GM04504 (cell line): ENCODE results near the gene THY1.
"Not testable (repeated sequence)": the region's sequence is repeated elsewhere in the genome, so short reads cannot be mapped to it uniquely, and the experiment has no call there.

ENCODE experiments used
- DNase-seq: peaks from one replicate; pipeline ENCODE4 v3.0.0-alpha.2; 2012; ENCODE audit warnings: low read depth

The THY1 gene

GRCh38 chr11:119445850-119446249, 22.9 kb upstream of the THY1 start:
- DNase-seq, result no peak

GRCh38 chr11:119445379-119445778, 22.4 kb upstream of the THY1 start:
- DNase-seq, result no peak

- no peak for DNase-seq
Observed at GRCh38 chr11:119441898-119442243, 18.9 kb upstream of the THY1 start.

DNA sequence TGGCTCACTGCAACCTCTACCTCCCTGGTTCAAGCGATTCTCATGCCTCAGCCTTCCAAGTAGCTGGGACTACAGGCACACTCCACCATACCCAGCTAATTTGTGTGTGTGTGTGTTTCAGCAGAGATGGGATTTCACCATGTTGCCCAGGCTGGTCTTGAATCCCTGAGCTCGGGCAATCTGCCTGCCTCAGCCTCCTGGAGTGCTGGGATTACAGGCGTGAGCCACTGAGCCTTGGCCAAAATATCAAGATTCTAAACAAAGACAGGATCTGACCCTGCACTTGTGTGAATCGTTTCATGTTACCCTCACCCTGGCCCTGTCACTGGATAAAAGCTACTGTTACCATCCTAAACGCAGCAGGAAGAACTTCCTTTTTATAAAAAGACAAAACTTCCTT, 15.6 kb upstream of the THY1 start:
- no peak for DNase-seq

DNA sequence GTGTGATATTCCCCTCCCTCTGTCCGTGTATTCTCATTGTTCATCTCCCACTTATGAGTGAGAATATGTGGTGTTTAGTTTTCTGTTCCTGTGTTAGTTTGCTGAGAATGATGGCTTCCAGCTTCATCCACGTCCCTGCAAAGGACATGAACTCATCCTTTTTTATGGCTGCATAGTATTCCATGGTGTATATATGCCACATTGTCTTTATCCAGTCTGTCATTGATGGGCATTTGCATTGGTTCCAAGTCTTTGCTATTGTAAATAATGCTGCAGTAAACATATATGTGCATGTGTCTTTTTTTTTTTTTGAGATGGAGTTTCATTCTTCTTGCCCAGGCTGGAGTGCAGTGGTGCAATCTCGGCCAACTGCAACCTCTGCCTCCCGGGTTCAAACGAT, 14.5 kb upstream of the THY1 start:
- DNase-seq, result not testable (repeated sequence)

GRCh38 chr11:119436711-119437110, 13.7 kb upstream of the THY1 start:
- no peak for DNase-seq

- no peak for DNase-seq
Observed at GRCh38 chr11:119436093-119436492, 13.1 kb upstream of the THY1 start.

GRCh38 chr11:119434591-119435330, 11.8 kb upstream of the THY1 start:
- DNase-seq, result no peak

GRCh38 chr11:119433358-119433725, 10.4 kb upstream of the THY1 start:
- no peak for DNase-seq

GRCh38 chr11:119432484-119433357, 9.7 kb upstream of the THY1 start:
- DNase-seq, result peak; percentile 83

DNA sequence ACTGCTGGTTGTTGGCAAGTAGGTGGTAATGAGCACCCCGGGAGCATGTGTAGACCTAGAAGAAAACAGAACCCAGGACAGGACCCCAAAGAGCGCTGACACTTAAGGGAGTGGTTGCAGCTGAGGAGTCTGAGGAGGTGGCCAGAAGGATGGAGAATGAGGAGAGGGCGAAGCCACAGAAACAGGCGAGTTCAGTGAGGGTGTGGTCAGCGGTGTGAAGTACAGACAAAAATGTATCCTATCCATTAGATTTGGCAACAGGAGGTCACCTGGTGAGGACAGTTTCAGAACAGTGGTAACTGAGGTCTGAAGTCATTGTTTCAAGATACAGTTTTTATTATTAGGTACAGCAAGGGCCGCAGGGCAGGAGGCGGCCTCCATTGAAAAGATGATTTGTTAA, 8.6 kb upstream of the THY1 start:
- no peak for DNase-seq

DNA sequence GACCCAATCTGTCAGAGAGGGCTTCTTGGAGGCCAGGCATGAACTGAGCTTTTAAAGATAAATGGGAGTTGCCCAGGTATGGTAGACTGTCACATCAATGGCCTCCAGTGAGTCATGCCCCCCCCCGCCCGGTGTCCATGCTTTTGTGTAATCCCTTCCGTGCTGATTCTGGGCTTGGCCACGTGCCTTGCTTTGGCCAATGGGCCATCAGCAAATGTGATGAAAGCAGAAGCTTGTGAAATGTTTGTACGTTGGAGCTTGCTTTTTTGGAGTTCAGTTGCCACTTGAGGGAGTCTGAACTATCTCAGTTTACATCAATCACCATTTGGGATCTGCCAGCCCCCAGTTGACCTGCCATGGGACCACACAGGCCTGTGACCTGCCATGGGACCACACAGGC, 4.3 kb upstream of the THY1 start:
- DNase-seq, result no peak

DNA sequence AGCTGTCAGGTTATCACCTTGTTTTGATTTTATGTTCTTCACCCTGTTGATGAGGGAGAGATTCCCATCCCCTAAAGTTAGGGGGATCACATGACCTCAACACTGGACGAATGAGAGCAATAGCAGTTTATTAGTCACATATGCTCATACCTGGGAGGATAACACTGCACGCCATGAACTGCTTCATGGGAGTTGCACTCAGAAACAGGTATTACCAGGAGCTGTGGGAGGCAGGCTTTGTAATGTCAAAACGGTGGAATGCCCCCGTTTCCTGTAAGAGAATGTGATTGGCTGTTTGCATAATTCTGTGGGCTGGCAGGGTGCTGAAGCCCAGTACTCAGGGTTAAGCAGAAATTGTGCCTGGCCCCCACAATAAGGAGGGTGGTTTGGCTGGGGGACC, 3.2 kb upstream of the THY1 start:
- no peak for DNase-seq

DNA sequence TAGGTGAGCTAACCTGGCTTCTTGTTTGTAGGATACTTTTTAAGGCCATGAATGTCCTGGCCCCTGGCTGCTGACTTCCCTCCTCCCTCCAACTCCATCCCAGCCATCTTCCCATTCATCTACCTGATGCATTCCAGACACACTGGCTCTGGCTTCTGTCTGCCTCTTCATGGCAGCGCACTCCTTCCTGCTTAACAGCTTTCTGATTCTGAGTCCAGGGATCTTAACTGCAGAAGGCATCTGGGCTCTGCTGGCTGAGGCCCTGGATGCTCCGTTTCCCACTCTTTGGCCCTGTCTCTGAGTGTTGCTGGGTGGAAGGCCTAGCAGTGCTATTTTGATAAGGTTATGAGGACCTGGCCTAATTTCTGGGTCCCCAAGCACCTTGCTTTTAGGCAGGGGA, 1.8 kb upstream of the THY1 start:
- DNase-seq, result no peak

- DNase-seq, result no peak
Observed at GRCh38 chr11:119424276-119424675, 1.3 kb upstream of the THY1 start.

DNA sequence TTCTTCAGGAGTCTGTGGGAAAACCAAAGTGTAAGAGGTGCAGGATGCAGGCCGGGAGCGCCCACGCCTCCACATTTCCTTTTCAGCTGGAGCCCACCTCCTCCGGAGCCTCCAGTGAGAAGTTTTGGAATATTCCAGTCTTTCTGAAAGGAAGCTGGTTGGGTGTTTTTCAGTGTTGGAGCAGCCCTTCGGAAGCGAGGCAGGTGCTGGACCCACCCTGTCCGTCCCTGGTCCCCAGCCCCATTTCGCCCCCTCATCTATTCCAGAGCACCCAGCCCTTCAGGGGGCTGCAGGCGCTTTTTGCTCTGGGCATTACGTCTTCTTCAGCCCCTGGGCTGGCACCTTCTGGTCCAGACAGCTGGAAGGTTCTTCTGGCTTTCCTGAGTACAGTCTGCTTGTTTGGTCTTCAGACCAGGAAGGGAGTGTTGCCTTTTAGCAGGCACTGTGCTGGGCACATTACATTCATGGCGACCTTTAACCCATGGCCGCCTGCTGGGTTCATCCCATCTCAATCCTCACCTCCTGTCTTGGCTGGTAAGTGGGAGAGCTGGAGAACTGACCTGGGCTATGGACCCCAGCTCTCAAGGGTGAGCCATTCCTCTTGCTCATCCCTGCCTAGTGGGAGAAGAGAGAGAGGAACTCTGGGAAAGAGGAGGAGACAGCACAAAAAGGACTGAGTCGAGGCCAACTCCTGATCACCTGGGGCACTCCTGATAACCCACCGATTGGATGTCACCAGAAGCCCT, 710 bp upstream of the THY1 start:
- DNase-seq, result no peak

DNA sequence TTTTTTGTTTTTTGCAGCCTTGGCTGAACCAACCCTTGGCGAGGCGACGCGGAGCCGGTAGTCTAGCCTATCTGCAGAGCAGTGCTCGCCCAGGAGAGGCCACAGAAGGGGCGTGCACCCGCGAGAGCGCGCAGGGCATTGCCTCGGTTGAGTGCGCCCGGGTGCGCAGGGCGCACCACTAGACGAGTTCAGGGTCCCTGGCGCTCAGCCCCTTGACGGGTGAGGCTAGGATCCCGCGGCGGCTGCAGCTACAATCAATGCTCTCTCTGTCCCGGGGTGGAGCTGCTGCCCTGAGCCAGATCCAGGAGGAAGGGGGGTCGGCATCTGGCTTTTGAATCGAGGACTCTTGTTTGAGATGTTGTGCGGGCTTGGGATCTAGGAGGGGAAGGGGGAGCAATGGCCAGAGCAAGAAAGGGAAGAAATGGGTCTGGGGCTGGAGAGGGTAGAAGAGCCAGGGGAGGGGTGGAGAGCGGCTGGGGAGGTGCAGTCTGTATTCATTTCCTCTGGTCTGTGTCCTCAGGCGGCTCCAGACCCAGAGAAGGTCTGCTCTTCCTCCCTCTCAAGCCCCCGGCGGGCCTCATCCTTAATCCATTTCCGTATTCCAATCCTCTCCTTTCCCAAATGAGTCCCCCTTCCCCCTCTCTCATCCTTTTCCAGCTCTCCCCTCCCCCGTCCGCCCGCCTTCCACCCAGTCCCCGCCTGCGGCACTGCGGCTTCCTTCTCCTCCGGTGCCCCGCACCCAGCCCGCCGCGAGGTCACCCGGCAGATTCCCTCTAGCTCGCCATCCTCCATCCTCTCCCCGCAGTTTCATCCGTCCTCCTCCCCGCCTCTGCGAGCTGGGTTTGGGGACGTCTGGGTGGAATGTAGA, 797 bp downstream of the THY1 start:
- no peak for DNase-seq

DNA sequence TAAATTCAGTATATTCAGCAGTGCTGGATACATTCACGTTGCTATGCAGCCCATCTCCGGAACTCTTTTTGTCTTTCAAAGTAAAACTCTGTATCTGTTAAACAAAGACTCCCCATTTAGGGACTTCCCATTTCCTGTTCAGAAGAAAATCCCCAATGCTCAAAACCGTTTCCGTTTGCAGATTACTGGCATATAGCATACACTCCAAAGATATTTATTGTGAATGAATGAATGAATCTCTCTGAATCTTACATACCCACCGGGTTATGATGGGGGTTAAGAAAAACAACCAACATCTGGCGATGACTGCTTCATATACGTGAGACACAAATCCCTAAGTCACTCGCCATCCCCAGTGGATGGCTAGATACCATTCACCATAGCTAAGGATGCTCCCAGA, 1.6 kb downstream of the THY1 start:
- DNase-seq, result no peak

DNA sequence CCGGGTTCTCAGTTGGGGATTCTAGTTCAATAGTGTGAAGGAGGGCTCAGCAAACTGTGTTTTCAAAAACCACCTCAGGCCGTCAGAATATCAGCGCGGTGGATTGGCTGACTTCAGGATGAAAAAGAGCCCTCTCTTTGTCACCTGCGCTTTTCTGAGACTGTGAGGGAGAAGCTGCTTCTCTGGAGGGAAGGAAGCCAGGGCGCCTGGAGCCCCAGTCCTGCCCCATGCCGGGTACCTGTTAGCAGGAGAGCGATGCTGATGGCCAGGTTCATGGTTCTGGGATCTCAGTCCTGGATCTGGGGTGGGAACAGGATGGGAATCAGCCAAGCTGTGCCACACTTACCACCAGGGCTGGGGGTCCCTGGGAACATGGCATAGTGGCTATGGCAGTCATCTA, 2.3 kb downstream of the THY1 start:
- no peak for DNase-seq

DNA sequence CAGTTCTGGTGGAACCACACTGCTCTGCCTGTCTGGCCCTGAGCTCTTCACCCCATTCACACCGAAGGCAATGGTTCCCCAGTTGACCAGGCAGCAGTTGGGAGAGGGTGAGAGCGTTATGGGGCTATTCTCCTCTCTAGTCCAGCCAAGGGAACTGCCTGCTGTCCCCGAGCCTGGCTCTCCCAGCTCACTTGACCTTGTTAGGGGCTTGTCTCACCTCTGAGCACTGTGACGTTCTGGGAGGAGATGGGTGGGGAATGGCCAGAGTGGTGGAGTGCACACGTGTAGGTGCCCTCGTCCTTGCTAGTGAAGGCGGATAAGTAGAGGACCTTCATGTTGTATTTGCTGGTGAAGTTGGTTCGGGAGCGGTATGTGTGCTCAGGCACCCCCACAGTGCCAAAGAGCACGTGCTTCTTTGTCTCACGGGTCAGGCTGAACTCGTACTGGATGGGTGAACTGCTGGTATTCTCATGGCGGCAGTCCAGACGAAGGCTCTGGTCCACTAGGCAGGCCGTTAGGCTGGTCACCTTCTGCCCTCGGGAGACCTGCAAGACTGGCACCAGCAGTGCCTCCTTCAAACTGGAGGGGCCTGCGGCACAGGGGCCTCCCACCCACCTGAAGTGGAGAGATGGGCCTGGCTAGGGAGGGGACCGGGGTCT, 3.0 kb downstream of the THY1 start:
- DNase-seq, result no peak

DNA sequence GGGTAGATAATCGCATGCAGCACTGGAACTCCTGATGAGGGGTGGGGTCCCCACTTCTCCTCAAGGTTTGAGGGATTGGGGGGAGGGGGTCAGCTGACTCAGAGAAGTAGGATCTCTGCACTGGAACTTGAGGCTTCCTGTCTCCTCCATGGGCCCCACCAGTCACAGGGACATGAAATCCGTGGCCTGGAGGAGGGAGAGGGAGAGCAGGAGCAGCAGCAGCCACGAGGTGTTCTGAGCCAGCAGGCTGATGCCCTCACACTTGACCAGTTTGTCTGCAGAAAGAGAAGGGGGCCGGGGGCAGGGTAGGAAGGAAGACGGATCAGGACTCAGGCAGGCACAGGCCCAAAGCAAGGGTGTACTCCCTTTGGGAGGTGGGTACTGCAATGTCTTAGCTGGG, 3.7 kb downstream of the THY1 start:
- no peak for DNase-seq

- no peak for DNase-seq
Observed at GRCh38 chr11:119418759-119419158, 4.2 kb downstream of the THY1 start.
